Measurements from ENCODE around the gene BPIFB4.

Gene BPIFB4

DNA sequence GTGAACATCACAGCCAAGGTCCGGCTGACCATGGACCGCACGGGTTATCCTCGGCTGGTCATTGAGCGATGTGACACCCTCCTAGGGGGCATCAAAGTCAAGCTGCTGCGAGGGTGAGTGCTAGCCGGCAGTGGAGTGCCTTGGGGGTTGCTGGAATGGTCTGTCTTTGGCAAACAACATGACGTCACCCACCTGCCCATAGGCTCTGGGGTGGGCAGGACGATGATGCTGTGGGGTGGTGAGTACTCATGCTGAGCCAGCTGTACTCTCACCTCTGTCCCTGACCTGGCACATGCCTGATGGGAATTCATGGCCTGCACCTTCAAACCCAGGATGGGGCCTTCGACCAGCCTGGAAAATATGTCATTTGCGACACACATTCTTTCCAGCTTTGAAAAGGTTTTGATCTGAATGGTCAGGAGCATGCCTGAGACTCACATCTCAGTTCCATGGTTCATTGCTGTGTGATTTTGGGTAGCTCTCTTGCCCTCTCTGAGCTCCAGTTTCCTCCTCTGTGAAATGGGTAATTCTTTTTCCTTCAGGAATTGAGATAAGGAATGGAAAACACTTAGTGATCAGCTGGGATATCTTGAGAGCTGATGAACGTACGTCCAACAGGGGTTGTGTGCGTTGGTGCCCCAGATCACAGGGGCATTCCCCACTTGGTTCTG lies 6.7 kb downstream of the BPIFB4 start:
- ChIA-PET CTCF (interaction anchor here (0.8 to 1.2 kb wide), 2 partner anchors 10 to 296 kb away, joined by 3 read pairs; no protein-coding TSS in a partner anchor), POLR2A (ENCODE audit: low non-redundant PET) (no interaction called here)
- H3K27ac ChIP-seq = no peak overlapping the region
- TF ChIP-seq, protein P1, sequence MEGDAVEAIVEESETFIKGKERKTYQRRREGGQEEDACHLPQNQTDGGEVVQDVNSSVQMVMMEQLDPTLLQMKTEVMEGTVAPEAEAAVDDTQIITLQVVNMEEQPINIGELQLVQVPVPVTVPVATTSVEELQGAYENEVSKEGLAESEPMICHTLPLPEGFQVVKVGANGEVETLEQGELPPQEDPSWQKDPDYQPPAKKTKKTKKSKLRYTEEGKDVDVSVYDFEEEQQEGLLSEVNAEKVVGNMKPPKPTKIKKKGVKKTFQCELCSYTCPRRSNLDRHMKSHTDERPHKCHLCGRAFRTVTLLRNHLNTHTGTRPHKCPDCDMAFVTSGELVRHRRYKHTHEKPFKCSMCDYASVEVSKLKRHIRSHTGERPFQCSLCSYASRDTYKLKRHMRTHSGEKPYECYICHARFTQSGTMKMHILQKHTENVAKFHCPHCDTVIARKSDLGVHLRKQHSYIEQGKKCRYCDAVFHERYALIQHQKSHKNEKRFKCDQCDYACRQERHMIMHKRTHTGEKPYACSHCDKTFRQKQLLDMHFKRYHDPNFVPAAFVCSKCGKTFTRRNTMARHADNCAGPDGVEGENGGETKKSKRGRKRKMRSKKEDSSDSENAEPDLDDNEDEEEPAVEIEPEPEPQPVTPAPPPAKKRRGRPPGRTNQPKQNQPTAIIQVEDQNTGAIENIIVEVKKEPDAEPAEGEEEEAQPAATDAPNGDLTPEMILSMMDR (conservative IDR thresholded peaks at IDR 0.05; ENCODE audit: low read depth) = no peak
- DNase-seq (ENCODE audit: low spot score) = no peak

DNA sequence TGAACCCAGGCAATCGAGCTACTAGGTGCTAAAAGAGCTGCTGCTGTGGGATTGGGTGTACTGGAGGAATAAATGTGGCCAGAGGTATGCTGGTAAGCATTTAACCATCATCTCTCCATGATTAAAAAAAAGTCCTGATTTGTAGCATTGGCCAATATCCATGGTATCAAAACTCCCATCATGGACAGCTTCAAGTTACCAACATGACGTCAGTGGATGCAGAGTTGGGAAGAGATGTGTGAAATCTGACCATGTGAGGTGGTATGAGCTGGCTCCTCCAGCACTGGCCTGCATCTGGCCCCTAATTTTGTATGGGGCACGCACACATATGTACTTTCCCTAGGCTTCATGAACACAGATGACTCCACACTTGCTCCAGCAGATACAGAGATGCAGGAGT lies 11.7 kb downstream of the BPIFB4 start:
- DNase-seq (ENCODE audit: low spot score) = no peak
- CTCF ChIA-PET = interaction anchor here (1.4 kb wide), 1 partner anchor 301 kb away, joined by 6 read pairs; no protein-coding TSS in a partner anchor
- no peak overlapping the region for H3K27ac ChIP-seq
- POLR2A ChIA-PET (ENCODE audit: low non-redundant PET) = no interaction called here
- TF ChIP-seq, protein P1 (conservative IDR thresholded peaks at IDR 0.05; ENCODE audit: low read depth) = no peak

DNA sequence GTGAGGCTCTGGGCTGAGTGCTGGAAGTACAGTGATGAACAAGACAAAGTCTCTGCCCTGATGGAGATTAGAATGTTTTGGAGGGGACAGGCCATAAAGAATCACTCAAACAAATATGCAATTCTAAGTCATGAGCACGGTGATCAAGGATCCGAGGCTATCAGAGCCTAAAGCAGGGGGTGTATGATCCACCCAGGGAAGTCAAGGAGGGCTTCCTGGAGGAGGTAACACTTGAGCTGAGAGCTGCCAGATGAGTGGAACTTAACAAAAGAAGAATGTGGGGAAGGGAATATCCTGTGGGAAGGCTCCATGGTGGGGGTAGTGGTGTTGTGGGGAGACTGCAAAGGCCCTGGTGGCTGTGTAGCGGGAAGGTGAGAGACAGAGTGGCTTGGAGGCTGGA lies 12.2 kb downstream of the BPIFB4 start:
- POLR2A ChIA-PET (ENCODE audit: low non-redundant PET) = no interaction called here

DNA sequence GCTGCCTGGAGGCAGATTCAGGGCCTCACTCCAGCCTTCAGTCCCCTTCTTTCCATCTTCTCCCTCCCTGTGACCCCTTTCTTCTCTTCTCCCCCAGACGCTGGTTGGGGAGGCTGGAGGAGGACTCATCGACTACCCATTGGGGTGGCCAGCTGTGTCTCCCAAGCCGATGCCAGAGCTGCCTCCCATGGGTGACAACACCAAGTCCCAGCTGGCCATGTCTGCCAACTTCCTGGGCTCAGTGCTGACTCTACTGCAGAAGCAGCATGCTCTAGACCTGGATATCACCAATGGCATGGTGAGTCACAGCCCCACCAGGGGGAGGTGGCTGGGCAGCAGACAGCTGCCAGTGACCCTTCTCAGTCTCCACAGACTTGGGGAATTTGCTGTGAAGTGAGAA lies 12.9 kb downstream of the BPIFB4 start:
- ChIA-PET CTCF (no interaction called here), POLR2A (ENCODE audit: low non-redundant PET) (no interaction called here)
- TF ChIP-seq, protein P1 (conservative IDR thresholded peaks at IDR 0.05; ENCODE audit: low read depth) = no peak
- no peak overlapping the region for H3K27ac ChIP-seq
- DNase-seq (ENCODE audit: low spot score) = no peak

More for the DNA sequence above, 12.2 kb downstream of the BPIFB4 start:
- DNase-seq (ENCODE audit: low spot score) = no peak
- CTCF ChIA-PET = no interaction called here
- TF ChIP-seq, protein P1 (conservative IDR thresholded peaks at IDR 0.05; ENCODE audit: low read depth) = no peak
- H3K27ac ChIP-seq = no peak overlapping the region

DNA sequence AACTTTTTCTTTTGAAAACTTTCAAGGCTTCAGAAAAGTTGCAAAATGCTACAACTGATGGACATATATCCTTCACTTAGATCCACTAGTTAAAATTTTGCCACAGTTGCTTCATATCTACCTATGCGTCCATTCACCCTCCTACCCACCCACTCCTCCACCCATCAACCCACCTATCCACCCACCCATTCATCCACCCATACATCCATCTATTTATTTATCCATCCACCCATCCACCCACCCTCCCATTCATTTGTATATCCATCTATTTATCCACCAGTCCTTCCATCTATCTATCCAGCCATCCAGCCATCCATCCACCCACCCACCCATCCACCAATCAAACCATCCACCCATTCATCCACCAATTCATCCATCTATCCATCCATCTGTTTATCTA lies 13.6 kb downstream of the BPIFB4 start:
- ChIA-PET POLR2A (ENCODE audit: low non-redundant PET) (no interaction called here), CTCF (no interaction called here)
- TF ChIP-seq, protein P1 (conservative IDR thresholded peaks at IDR 0.05; ENCODE audit: low read depth) = no peak
- H3K27ac ChIP-seq = no peak overlapping the region
- DNase-seq (ENCODE audit: low spot score) = no peak

DNA sequence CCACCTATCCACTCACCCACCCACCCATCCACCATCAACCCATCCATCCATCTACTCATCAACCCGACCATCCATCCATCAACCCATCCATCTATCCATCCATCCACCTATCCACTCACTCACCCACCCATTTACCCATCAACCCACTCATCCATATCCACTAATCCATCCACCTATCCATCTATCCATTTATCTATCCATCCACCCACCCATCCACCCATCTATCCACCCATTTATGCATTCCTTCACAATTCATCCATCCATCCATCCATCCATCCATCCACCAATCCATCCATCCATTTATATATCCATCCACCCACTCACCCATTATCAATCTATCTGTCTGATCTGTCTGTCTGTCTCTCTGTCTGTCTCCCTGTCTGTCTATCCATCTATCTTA lies 14.1 kb downstream of the BPIFB4 start:
- ChIA-PET POLR2A (ENCODE audit: low non-redundant PET) (no interaction called here), CTCF (no interaction called here)
- no peak overlapping the region for H3K27ac ChIP-seq
- TF ChIP-seq, protein P1 (conservative IDR thresholded peaks at IDR 0.05; ENCODE audit: low read depth) = no peak
- DNase-seq (ENCODE audit: low spot score) = no peak

Measured in RWPE1 (cell line).